Hepatocyte (in vitro differentiated cells): ENCODE measurements around the gene ARVCF.

ENCODE experiments used
- CTCF ChIP-seq: fragments of 200-600 bp; sonication (generic); IDR thresholded peaks from 2 replicates; pipeline ENCODE4 v1.5.1; 2016; ENCODE audit warnings: antibody characterized with exemption, mild to moderate bottlenecking; ENCODE audit not compliant: poor library complexity
- EZH2 ChIP-seq: fragments of 200-600 bp; sonication (generic); IDR thresholded peaks from 2 replicates; pipeline ENCODE4 v1.6.1; 2016; ENCODE audit warnings: antibody characterized with exemption, mild to moderate bottlenecking, borderline replicate concordance
- EZH2phosphoT487 ChIP-seq: fragments of 200-600 bp; sonication (generic); IDR thresholded peaks from one replicate; pipeline ENCODE4 v1.6.1; 2018; ENCODE audit warnings: antibody characterized with exemption, mild to moderate bottlenecking, low read depth, moderate library complexity; ENCODE audit not compliant: unreplicated experiment, severe bottlenecking

GRCh38 chr22:19983741-19984140, 32.9 kb downstream of the ARVCF start:
- TF ChIP-seq EZH2, result no peak
- no peak for TF ChIP-seq CTCF
- no peak for TF ChIP-seq EZH2phosphoT487
